GM12878 (cell line): ENCODE results near the gene ADAM33. TPM values are rescaled to one million over a fixed set of nuclear protein-coding genes. Genes with fewer than 3 reads are reported as not detected.
A peak's percentile ranks its signal among the peaks of the same experiment; 100 is the strongest.

ENCODE experiments used
- ATAC-seq: fragments of 200-7000 bp; cut with Tn5 transposase; 3 replicates; pipeline ENCODE4 v1.9.1; 2020; ENCODE audit warnings: mild to moderate bottlenecking, moderate library complexity
- BruUV-seq: library from RNA; stranded (reverse); fragments of 400-500 nt; replicated peaks from 2 replicates; lab custom pipeline; 2021; lab: Mats Ljungman, UMichigan
- CTCF ChIA-PET: fragments of 300-600 bp; sonication (Branson Sonifier 250); formaldehyde crosslinking; extraction: SDS; loops from one replicate; lab custom pipeline; 2021; ENCODE audit warnings: inconsistent platforms; lab: Yijun Ruan, JAX
- POLR2A ChIA-PET: fragments of 350-600 bp; formaldehyde crosslinking; extraction: SDS; loops from one replicate; lab custom pipeline; 2021; ENCODE audit warnings: inconsistent platforms; lab: Charles Lee
- RAD21 ChIA-PET: fragments of 300-600 bp; sonication (Branson Sonifier 250); formaldehyde crosslinking; loops from one replicate; lab custom pipeline; 2023; ENCODE audit warnings: antibody characterized with exemption; ENCODE audit not compliant: unreplicated experiment; lab: Charles Lee
- SMC1A ChIA-PET: fragments of 300-600 bp; sonication (Branson Sonifier 250); formaldehyde crosslinking; loops from one replicate; lab custom pipeline; 2023; ENCODE audit not compliant: unreplicated experiment, uncharacterized antibody; lab: Charles Lee
- DNase-seq: peaks from one replicate; pipeline ENCODE4 v3.0.0-alpha.2; 2011; ENCODE audit warnings: low read depth, low spot score
- FAIRE-seq: peaks from 3 replicates; lab custom pipeline; 2011; peaks lifted over from hg19 to GRCh38; lab: Jason Lieb, UNC
- H2AFZ ChIP-seq: 2 replicates; pipeline ENCODE4 v1.6.0; 2011; ENCODE audit warnings: low read depth, low read length, control low read depth; ENCODE audit not compliant: control insufficient read depth
- H3K27ac ChIP-seq: 2 replicates; pipeline ENCODE4 v1.5.1; 2011; ENCODE audit warnings: control low read depth; ENCODE audit not compliant: control insufficient read depth, insufficient read depth
- H3K27me3 ChIP-seq, 2 experiments: replicated peaks in 1 of 2; 2 replicates each; pipeline versions ENCODE4 v1.6.0 to v1.6.1; 2011; ENCODE audit warnings: low read length in 1 of 2; ENCODE audit not compliant: control insufficient read depth in 2 of 2, insufficient read depth in 2 of 2
- H3K36me3 ChIP-seq, 2 experiments: 2 replicates each; pipeline ENCODE4 v1.5.1; 2011; ENCODE audit warnings: low read length in 1 of 2; ENCODE audit not compliant: control insufficient read depth in 2 of 2, insufficient read depth in 2 of 2
- H3K4me1 ChIP-seq: 2 replicates; pipeline ENCODE4 v1.6.1; 2011; ENCODE audit warnings: mild to moderate bottlenecking, low read length, moderate library complexity, mixed read lengths; ENCODE audit not compliant: control insufficient read depth, insufficient read depth
- H3K4me2 ChIP-seq: 2 replicates; pipeline ENCODE4 v1.6.0; 2011; ENCODE audit warnings: control low read depth; ENCODE audit not compliant: control insufficient read depth, insufficient read depth
- H3K4me3 ChIP-seq: fragments of 200-600 bp; sonication (generic); 2 replicates; pipeline ENCODE4 v1.5.1; 2016
- H3K79me2 ChIP-seq: 2 replicates; pipeline ENCODE4 v1.6.0; 2011; ENCODE audit warnings: low read length; ENCODE audit not compliant: control insufficient read depth, insufficient read depth
- H3K9ac ChIP-seq: 2 replicates; pipeline ENCODE4 v1.8.0; 2011; ENCODE audit warnings: low read length, control low read depth, mixed read lengths; ENCODE audit not compliant: control insufficient read depth, insufficient read depth
- H3K9me3 ChIP-seq: replicated peaks from 3 replicates; pipeline ENCODE4 v1.5.1; 2011; ENCODE audit warnings: mild to moderate bottlenecking, low read length; ENCODE audit not compliant: control insufficient read depth, insufficient read depth
- H4K20me1 ChIP-seq: 2 replicates; pipeline ENCODE4 v1.6.0; 2011; ENCODE audit not compliant: control insufficient read depth, insufficient read depth
- ATF7 ChIP-seq: fragments of 450-650 bp; IDR thresholded peaks from 2 replicates; pipeline ENCODE4 v1.6.1; 2016; ENCODE audit warnings: low read depth, mild to moderate bottlenecking
- CHD2 ChIP-seq: IDR thresholded peaks from 2 replicates; pipeline ENCODE4 v1.6.1; 2011; ENCODE audit warnings: low read depth, low read length, improper control_type of control experiment, borderline replicate concordance
- E2F8 ChIP-seq: fragments of 450-650 bp; IDR thresholded peaks from 2 replicates; pipeline ENCODE4 v1.6.1; 2018; ENCODE audit warnings: mild to moderate bottlenecking, low read depth, moderate library complexity; ENCODE audit not compliant: partially characterized antibody
- MLLT1 ChIP-seq: fragments of 450-650 bp; IDR thresholded peaks from 2 replicates; pipeline ENCODE4 v1.6.1; 2016; ENCODE audit warnings: mild to moderate bottlenecking
- NBN ChIP-seq: fragments of 450-650 bp; IDR thresholded peaks from 2 replicates; pipeline ENCODE4 v1.6.1; 2016
- NFYA ChIP-seq: IDR thresholded peaks from 2 replicates; pipeline ENCODE4 v1.6.1; 2011; ENCODE audit warnings: low read depth, mild to moderate bottlenecking, low read length, improper control_type of control experiment, borderline replicate concordance
- NFYB ChIP-seq: IDR thresholded peaks from 2 replicates; pipeline ENCODE4 v1.6.1; 2011; ENCODE audit warnings: low read depth, mild to moderate bottlenecking, low read length, improper control_type of control experiment, moderate library complexity; ENCODE audit not compliant: insufficient read depth
- NR2C1 ChIP-seq: fragments of 450-650 bp; IDR thresholded peaks from 2 replicates; pipeline ENCODE4 v1.6.1; 2017; ENCODE audit warnings: antibody characterized with exemption, mild to moderate bottlenecking, moderate library complexity
- RFX5 ChIP-seq: IDR thresholded peaks from 2 replicates; pipeline ENCODE4 v1.6.1; 2011; ENCODE audit warnings: low read depth, low read length, improper control_type of control experiment
- RUNX3 ChIP-seq: IDR thresholded peaks from 2 replicates; pipeline ENCODE4 v1.6.1; 2012; ENCODE audit warnings: low read length, inconsistent platforms
- SIN3A ChIP-seq: IDR thresholded peaks from 2 replicates; pipeline ENCODE4 v1.6.1; 2012; ENCODE audit warnings: low read depth, low read length, improper control_type of control experiment
- SPI1 ChIP-seq: IDR thresholded peaks from 2 replicates; pipeline ENCODE4 v1.6.1; 2011; ENCODE audit warnings: low read depth, mild to moderate bottlenecking, low read length, moderate library complexity, borderline replicate concordance; ENCODE audit not compliant: insufficient read depth
- SUPT20H ChIP-seq: IDR thresholded peaks from 2 replicates; pipeline ENCODE4 v1.6.1; 2011; ENCODE audit warnings: low read depth, mild to moderate bottlenecking, low read length, moderate library complexity, borderline replicate concordance; ENCODE audit not compliant: control insufficient read depth
- TAF1 ChIP-seq: IDR thresholded peaks from 2 replicates; pipeline ENCODE4 v1.6.1; 2011; ENCODE audit warnings: mild to moderate bottlenecking, low read depth, low read length, borderline replicate concordance
- ZZZ3 ChIP-seq: IDR thresholded peaks from 2 replicates; pipeline ENCODE4 v1.6.1; 2011; ENCODE audit warnings: low read depth; ENCODE audit not compliant: control insufficient read depth, insufficient read length
- WGBS: methylation state at CpG from one replicate; pipeline ENCODE4 v1.1.6; 2016; ENCODE audit warnings: low lambda C conversion rate; ENCODE audit not compliant: insufficient replicate concordance, insufficient coverage; ENCODE audit errors: missing lambda C conversion rate; 5-methylcytosine and 5-hydroxymethylcytosine counted together
- in situ Hi-C: fragments of 300-500 bp; cut with MboI; formaldehyde crosslinking; loops from 9 replicates; pipeline ENCODE4 v1.14.3; 2018; ENCODE audit warnings: mixed read lengths
- intact Hi-C: fragments of 100-400 bp; cut with micrococcal nuclease; formaldehyde crosslinking; loops from one replicate; pipeline ENCODE4 v1.14.2; 2022; ENCODE audit not compliant: unreplicated experiment
- polyA plus RNA-seq, 11 experiments: library from polyadenylated mRNA; depleted of rRNA in 4 of 11; unstranded in 6 of 11; stranded (reverse) in 5 of 11; fragments of >200 nt; fragmentation: Nextera tagmentation in 4 of 11; fragmentation: Illumina TruSeq in 1 of 11; extraction: Ambion mirVana in 4 of 11; extraction: Trizol in 1 of 11; gene quantifications; 1 replicate in 1 of 11; 2 replicates in 10 of 11; pipeline versions ENCODE4 v1.2.1 to v1.2.3, GENCODE V29; 2011 to 2016; ENCODE audit warnings: inconsistent platforms in 2 of 11, missing spikeins in 2 of 11, low read depth in 1 of 11
- total RNA-seq, 4 experiments: library from RNA; depleted of rRNA in 3 of 4; stranded (reverse); fragments of >200 nt in 3 of 4; fragmentation: Illumina TruSeq in 1 of 4; extraction: Trizol in 1 of 4; gene quantifications; 2 replicates each; pipeline versions ENCODE4 v1.2.1 to v1.2.3, GENCODE V29; 2013 to 2021
- TF ChIP-seq, protein P1 (sequence below): fragments of 450-650 bp; IDR thresholded peaks from 2 replicates; pipeline ENCODE4 v1.6.1; 2017; ENCODE audit warnings: borderline replicate concordance

Gene ADAM33
- total and polyA plus RNA-seq, 10 of the 15 experiments (the other 5 are each of a cell fraction or from before 2014, with no cell fraction given): not detected

- WGBS: 65% methylated on average over 10 of the region's 10 CpGs
- H3K4me2 ChIP-seq: no peak overlapping the region
- no peak overlapping the region for H3K27ac ChIP-seq
- no peaks in the 10 kb centered on the region for H3K36me3 ChIP-seq
- RAD21 ChIA-PET: no interaction called here
- intact Hi-C loops: no loop called here
- BruUV-seq: no TSS peak
- H3K79me2 ChIP-seq: no peaks in the 10 kb centered on the region
- no peaks in the 10 kb centered on the region for H3K27me3 ChIP-seq
- CTCF ChIA-PET: no interaction called here
- no peak overlapping the region for H3K9ac ChIP-seq
- H3K4me3 ChIP-seq: no peak overlapping the region
- FAIRE-seq (peak; percentile 27), DNase-seq (no peak), ATAC-seq (no peak)
- no peak overlapping the region for H2AFZ ChIP-seq
- H4K20me1 ChIP-seq: no peaks in the 10 kb centered on the region
- POLR2A ChIA-PET: interaction anchor here (0.7 kb wide), 1 partner anchor 602 kb away, joined by 4 read pairs; no protein-coding TSS in a partner anchor
- no peaks in the 10 kb centered on the region for H3K9me3 ChIP-seq
- in situ Hi-C loops: no loop called here
- TF ChIP-seq SPI1: no peak
- TF ChIP-seq CHD2: no peak
- no peak for TF ChIP-seq NR2C1
- TF ChIP-seq TAF1: no peak
- no peak for TF ChIP-seq NFYA
- no peak for TF ChIP-seq RUNX3
- TF ChIP-seq, protein P1, sequence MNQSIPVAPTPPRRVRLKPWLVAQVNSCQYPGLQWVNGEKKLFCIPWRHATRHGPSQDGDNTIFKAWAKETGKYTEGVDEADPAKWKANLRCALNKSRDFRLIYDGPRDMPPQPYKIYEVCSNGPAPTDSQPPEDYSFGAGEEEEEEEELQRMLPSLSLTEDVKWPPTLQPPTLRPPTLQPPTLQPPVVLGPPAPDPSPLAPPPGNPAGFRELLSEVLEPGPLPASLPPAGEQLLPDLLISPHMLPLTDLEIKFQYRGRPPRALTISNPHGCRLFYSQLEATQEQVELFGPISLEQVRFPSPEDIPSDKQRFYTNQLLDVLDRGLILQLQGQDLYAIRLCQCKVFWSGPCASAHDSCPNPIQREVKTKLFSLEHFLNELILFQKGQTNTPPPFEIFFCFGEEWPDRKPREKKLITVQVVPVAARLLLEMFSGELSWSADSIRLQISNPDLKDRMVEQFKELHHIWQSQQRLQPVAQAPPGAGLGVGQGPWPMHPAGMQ: no peak
- no peak for TF ChIP-seq ATF7
- TF ChIP-seq RFX5: no peak
- TF ChIP-seq MLLT1: no peak
- TF ChIP-seq SUPT20H: no peak
- no peak for TF ChIP-seq NBN
- no peak for TF ChIP-seq NFYB
- no peak for TF ChIP-seq ZZZ3
- no peak for TF ChIP-seq E2F8
- no peak for TF ChIP-seq SIN3A
- TF ChIP-seq, all 136 proteins: peak for 0
- SMC1A ChIA-PET: interaction anchor here (0.5 kb wide), 1 partner anchor 73 kb away, joined by 4 read pairs; no protein-coding TSS in a partner anchor
- H3K4me1 ChIP-seq: peaks cover under 1% of the 10 kb centered on the region; the same call in 1 of the 2 replicates
Observed at GRCh38 chr20:3652676-3653596, 28.9 kb downstream of the ADAM33 start.
